DND-41 (cell line): ENCODE data around the gene PRG3.

Source experiments
- ATAC-seq: fragments of 200-7000 bp; cut with Tn5 transposase; 3 replicates; pipeline ENCODE4 v1.9.1; 2021; ENCODE audit warnings: low read depth; ENCODE audit not compliant: insufficient read depth
- DNase-seq: peaks from one replicate; pipeline ENCODE4 v3.0.0-alpha.2; 2020
- H2AFZ ChIP-seq: 2 replicates; pipeline ENCODE4 v1.6.0; 2012; ENCODE audit warnings: low read depth, low read length
- H3K27ac ChIP-seq: 2 replicates; pipeline ENCODE4 v1.5.1; 2012; ENCODE audit warnings: low read length, inconsistent platforms
- H3K27me3 ChIP-seq: fragments of 200-600 bp; sonication (generic); 2 replicates; pipeline ENCODE4 v1.6.0; 2012; ENCODE audit warnings: low read length, mild to moderate bottlenecking, inconsistent platforms; ENCODE audit not compliant: insufficient read depth, poor library complexity
- H3K36me3 ChIP-seq: 2 replicates; pipeline ENCODE4 v1.5.1; 2012; ENCODE audit warnings: low read length, inconsistent platforms; ENCODE audit not compliant: insufficient read depth
- H3K4me1 ChIP-seq: 2 replicates; pipeline ENCODE4 v1.5.1; 2012; ENCODE audit warnings: mild to moderate bottlenecking, low read length; ENCODE audit not compliant: insufficient read depth
- H3K4me2 ChIP-seq: 2 replicates; pipeline ENCODE4 v1.6.0; 2012; ENCODE audit warnings: mild to moderate bottlenecking, moderate library complexity, low read length, inconsistent platforms; ENCODE audit not compliant: insufficient read depth
- H3K4me3 ChIP-seq, 2 experiments: fragments of 200-600 bp in 1 of 2; shearing (Covaris generic) in 1 of 2; 2 replicates each; pipeline ENCODE4 v1.5.1; 2012 to 2016; ENCODE audit warnings: inconsistent platforms in 2 of 2, low read length in 2 of 2, mild to moderate bottlenecking in 2 of 2, low read depth in 1 of 2, moderate library complexity in 1 of 2
- H3K79me2 ChIP-seq: 2 replicates; pipeline ENCODE4 v1.6.0; 2012; ENCODE audit warnings: low read length, inconsistent platforms; ENCODE audit not compliant: insufficient read depth
- H3K9ac ChIP-seq: 2 replicates; pipeline ENCODE4 v1.6.0; 2012; ENCODE audit warnings: low read depth, mild to moderate bottlenecking, inconsistent platforms, low read length, moderate library complexity
- H3K9me3 ChIP-seq: 2 replicates; pipeline ENCODE4 v1.5.1; 2012; ENCODE audit warnings: low read length, moderate library complexity, mild to moderate bottlenecking, inconsistent platforms; ENCODE audit not compliant: insufficient read depth, severe bottlenecking
- H4K20me1 ChIP-seq: 2 replicates; pipeline ENCODE4 v1.6.0; 2012; ENCODE audit warnings: low read length; ENCODE audit not compliant: insufficient read depth
- CTCF ChIP-seq: IDR thresholded peaks from 2 replicates; pipeline ENCODE4 v1.5.1; 2012; ENCODE audit warnings: borderline replicate concordance, low read length, moderate library complexity, mild to moderate bottlenecking; ENCODE audit not compliant: poor library complexity, severe bottlenecking; ENCODE audit errors: extremely low read depth
- EZH2 ChIP-seq: IDR thresholded peaks from 3 replicates; pipeline ENCODE4 v1.6.1; 2012; ENCODE audit warnings: borderline replicate concordance, low read depth, mild to moderate bottlenecking, moderate library complexity, low read length, inconsistent platforms; ENCODE audit not compliant: severe bottlenecking

The PRG3 gene

GRCh38 chr11:57356268-57356667, 24.7 kb downstream of the PRG3 start:
- no peaks in the 10 kb centered on the region for H3K4me1 ChIP-seq
- no peak overlapping the region for H3K4me2 ChIP-seq
- no peak overlapping the region for H3K4me3 ChIP-seq
- no peaks in the 10 kb centered on the region for H4K20me1 ChIP-seq
- no peaks in the 10 kb centered on the region for H3K9me3 ChIP-seq
- peaks cover 25% of the 10 kb centered on the region for H3K27me3 ChIP-seq
- H3K79me2 ChIP-seq, result no peaks in the 10 kb centered on the region
- no peak for ATAC-seq
- no peak overlapping the region for H3K27ac ChIP-seq
- no peak for DNase-seq
- H3K36me3 ChIP-seq, result no peaks in the 10 kb centered on the region
- no peak overlapping the region for H2AFZ ChIP-seq
- H3K9ac ChIP-seq, result no peak overlapping the region
- TF ChIP-seq CTCF, result no peak

- DNase-seq, result no peak
- no peak overlapping the region for H3K4me3 ChIP-seq
- no peak overlapping the region for H3K9ac ChIP-seq
- ATAC-seq, result no peak
- no peaks in the 10 kb centered on the region for H3K36me3 ChIP-seq
- no peak for TF ChIP-seq CTCF
- no peak for TF ChIP-seq EZH2
- no peaks in the 10 kb centered on the region for H3K79me2 ChIP-seq
- no peak overlapping the region for H3K27ac ChIP-seq
- H3K27me3 ChIP-seq, result peaks cover 25% of the 10 kb centered on the region
- H3K9me3 ChIP-seq, result no peaks in the 10 kb centered on the region
- no peak overlapping the region for H3K4me2 ChIP-seq
- 0 out of 2 replicates have a peak, but pooled peaks cover under 1% of the 10 kb centered on the region for H3K4me1 ChIP-seq
- H2AFZ ChIP-seq, result no peak overlapping the region
- no peaks in the 10 kb centered on the region for H4K20me1 ChIP-seq
Measured at GRCh38 chr11:57354699-57355098, 26.3 kb downstream of the PRG3 start.

- no peaks in the 10 kb centered on the region for H3K36me3 ChIP-seq
- H3K4me3 ChIP-seq, result no peak overlapping the region
- 0 out of 2 replicates have a peak, but pooled peaks cover 2% of the 10 kb centered on the region for H3K4me1 ChIP-seq
- ATAC-seq, result no peak
- no peak overlapping the region for H3K27ac ChIP-seq
- no peak overlapping the region for H2AFZ ChIP-seq
- no peak for TF ChIP-seq CTCF
- TF ChIP-seq EZH2, result no peak
- H3K4me2 ChIP-seq, result no peak overlapping the region
- DNase-seq, result no peak
- no peak overlapping the region for H3K9ac ChIP-seq
- no peaks in the 10 kb centered on the region for H3K9me3 ChIP-seq
- peaks cover 20% of the 10 kb centered on the region for H3K27me3 ChIP-seq
- H3K79me2 ChIP-seq, result no peaks in the 10 kb centered on the region
- H4K20me1 ChIP-seq, result no peaks in the 10 kb centered on the region
Measured at GRCh38 chr11:57353852-57354251, 27.1 kb downstream of the PRG3 start.

- Histone ChIP-seq H3K27ac (no peak overlapping the region), H2AFZ (no peak overlapping the region), H3K9me3 (no peaks in the 10 kb centered on the region), H3K36me3 (no peaks in the 10 kb centered on the region), H3K4me1 (0 out of 2 replicates have a peak, but pooled peaks cover 2% of the 10 kb centered on the region), H3K27me3 (peaks cover 20% of the 10 kb centered on the region), H3K9ac (no peak overlapping the region), H3K79me2 (no peaks in the 10 kb centered on the region), H3K4me2 (no peak overlapping the region), H3K4me3 (no peak overlapping the region), H4K20me1 (no peaks in the 10 kb centered on the region)
- DNase-seq (no peak), ATAC-seq (no peak)
- TF ChIP-seq CTCF (no peak), EZH2 (no peak)
Measured at GRCh38 chr11:57353446-57353845, 27.5 kb downstream of the PRG3 start.
